Measurements from ENCODE around the gene DAAM2. TPM values are rescaled to one million over a fixed set of nuclear protein-coding genes. Genes with fewer than 3 reads are reported as not detected.
A peak's percentile ranks its signal among the peaks of the same experiment; 100 is the strongest.

The DAAM2 gene
- total RNA-seq, 4 donors from 2014 or later, result 3.7 to 55.9 (median 11.9) TPM

DNA sequence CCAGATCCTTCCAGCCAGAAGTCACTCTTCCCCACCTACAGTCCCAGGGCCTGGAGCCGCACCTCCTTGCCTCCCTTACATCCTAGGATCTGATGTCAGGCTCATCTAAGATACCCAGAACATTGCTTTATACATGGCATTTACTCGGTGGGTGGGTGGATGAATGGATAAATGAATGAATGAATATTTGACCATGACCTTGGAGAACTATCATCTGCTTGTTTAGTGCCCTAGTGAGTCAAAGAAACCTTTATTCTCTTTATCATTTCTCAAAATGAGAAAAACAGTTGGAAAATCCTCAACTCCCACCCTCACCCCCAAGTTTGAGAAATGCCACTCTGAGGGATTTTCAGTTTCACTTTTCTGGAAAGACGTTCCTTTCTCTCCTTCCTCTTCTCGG, 56.0 kb downstream of the DAAM2 start:
- H3K4me3 ChIP-seq, result no peak overlapping the region
- H3K27ac ChIP-seq, result peak overlapping the region in 1 of 4 donors; percentile 48
- no peak for DNase-seq
- H3K4me1 ChIP-seq, result peaks cover 0 to 84% (median 5%) of the 10 kb centered on the region in 3 donors
- intact Hi-C loops (cut with DNase I), result no loop called here
- TF ChIP-seq POLR2A (IDR thresholded peaks at IDR 0.05), result no peak
- TF ChIP-seq, protein P1, sequence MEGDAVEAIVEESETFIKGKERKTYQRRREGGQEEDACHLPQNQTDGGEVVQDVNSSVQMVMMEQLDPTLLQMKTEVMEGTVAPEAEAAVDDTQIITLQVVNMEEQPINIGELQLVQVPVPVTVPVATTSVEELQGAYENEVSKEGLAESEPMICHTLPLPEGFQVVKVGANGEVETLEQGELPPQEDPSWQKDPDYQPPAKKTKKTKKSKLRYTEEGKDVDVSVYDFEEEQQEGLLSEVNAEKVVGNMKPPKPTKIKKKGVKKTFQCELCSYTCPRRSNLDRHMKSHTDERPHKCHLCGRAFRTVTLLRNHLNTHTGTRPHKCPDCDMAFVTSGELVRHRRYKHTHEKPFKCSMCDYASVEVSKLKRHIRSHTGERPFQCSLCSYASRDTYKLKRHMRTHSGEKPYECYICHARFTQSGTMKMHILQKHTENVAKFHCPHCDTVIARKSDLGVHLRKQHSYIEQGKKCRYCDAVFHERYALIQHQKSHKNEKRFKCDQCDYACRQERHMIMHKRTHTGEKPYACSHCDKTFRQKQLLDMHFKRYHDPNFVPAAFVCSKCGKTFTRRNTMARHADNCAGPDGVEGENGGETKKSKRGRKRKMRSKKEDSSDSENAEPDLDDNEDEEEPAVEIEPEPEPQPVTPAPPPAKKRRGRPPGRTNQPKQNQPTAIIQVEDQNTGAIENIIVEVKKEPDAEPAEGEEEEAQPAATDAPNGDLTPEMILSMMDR (IDR thresholded peaks at IDR 0.05), result no peak
- no peaks in the 10 kb centered on the region for H3K9me3 ChIP-seq
- WGBS, 2 donors, result 46 to 68% methylated on average over 3 to 4 of the region's 4 CpGs
- no peaks in the 10 kb centered on the region for H3K27me3 ChIP-seq
- no peaks in the 10 kb centered on the region for H3K36me3 ChIP-seq

DNA sequence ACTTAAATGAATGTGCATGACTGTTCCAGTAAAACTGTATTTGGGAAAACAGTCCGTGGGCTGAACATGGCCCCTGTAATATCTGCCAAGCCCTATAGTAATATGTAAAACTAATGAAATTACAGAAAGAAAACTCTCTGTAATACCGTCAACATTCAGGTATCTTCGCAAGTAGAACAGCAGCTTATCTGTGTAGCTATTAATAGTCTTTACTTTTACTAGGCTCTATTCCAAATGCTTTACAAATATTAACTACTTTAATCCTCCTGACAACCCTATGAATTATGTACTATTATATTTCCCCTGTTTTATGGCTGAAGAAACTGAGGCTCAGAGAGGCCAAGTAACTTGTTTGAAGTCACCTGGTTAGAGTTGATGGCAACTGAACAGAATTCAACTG, 57.1 kb downstream of the DAAM2 start:
- intact Hi-C loops (cut with DNase I), result no loop called here
- H3K4me3 ChIP-seq, result no peak overlapping the region
- no peaks in the 10 kb centered on the region for H3K9me3 ChIP-seq
- 57 to 70% methylated on average over 3 of the region's 3 CpGs for WGBS, 2 donors
- H3K4me1 ChIP-seq, result peaks cover 0 to 84% (median 5%) of the 10 kb centered on the region in 3 donors
- no peaks in the 10 kb centered on the region for H3K27me3 ChIP-seq
- H3K27ac ChIP-seq, result peak overlapping the region in 3 of 4 donors; percentile 21 to 48 (median 48)
- no peaks in the 10 kb centered on the region for H3K36me3 ChIP-seq
- no peak for DNase-seq
- TF ChIP-seq, protein P1 (IDR thresholded peaks at IDR 0.05), result no peak
- TF ChIP-seq POLR2A (IDR thresholded peaks at IDR 0.05), result no peak

DNA sequence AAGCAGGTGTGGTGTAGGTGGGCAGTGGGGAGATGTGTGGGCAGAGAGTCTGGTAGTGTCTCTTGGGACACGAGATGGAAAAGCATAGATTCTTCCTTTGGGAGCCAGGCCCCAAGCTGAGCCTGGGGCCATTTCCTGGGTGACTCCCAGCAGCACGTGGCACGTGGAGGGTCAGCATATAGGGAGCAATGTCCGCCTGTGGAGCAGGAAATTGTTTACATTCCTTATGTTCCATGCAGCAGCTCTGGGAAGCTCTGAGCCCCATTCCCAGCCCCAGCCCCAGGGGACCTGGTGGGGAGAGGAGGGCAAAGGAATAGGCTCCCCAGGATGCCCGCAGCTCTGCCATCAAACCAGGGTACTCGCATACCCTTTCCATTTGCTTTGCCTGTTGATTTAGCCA, 57.6 kb downstream of the DAAM2 start:
- Histone ChIP-seq H3K36me3 (no peaks in the 10 kb centered on the region), H3K4me3 (no peak overlapping the region), H3K27ac (peak overlapping the region in 3 of 4 donors; percentile 46 to 48 (median 48)), H3K4me1 (peaks cover 0 to 85% (median 5%) of the 10 kb centered on the region in 3 donors), H3K9me3 (no peaks in the 10 kb centered on the region), H3K27me3 (no peaks in the 10 kb centered on the region)
- TF ChIP-seq, protein P1 (IDR thresholded peaks at IDR 0.05), result no peak
- TF ChIP-seq POLR2A (IDR thresholded peaks at IDR 0.05), result no peak
- intact Hi-C loops (cut with DNase I), result no loop called here
- WGBS, 2 donors, result 38 to 73% methylated on average over 4 to 5 of the region's 6 CpGs
- DNase-seq, result no peak

DNA sequence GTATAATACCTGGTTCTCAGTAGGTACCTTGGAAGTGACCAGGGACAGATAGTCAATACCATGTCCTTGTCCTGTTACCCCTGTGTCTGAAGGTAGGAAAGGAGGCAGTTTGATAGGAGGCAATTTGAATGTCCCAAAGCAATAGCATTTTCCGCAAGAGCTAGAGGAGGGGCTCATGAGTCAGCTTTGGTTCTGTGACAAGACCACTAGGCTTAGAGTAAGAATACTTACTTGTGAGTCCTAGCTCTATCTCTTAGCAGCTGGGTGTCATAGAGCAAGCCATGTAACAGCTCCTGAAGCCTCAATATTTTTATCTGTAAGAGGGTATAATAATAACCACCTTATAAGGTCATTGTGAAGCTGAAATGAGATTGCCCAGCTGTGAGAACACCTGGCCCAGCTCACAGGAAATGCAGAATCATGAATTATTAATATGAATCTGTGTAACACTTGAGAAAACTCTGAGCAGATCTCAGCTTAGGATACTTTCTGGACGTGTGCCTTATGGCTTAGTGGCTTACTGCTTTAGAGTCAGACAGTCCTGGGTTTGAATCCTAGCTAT, 58.6 kb downstream of the DAAM2 start:
- TF ChIP-seq, protein P1 (IDR thresholded peaks at IDR 0.05), result no peak
- TF ChIP-seq POLR2A (IDR thresholded peaks at IDR 0.05), result no peak
- Histone ChIP-seq H3K4me1 (peaks cover 0 to 85% (median 5%) of the 10 kb centered on the region in 3 donors), H3K4me3 (no peak overlapping the region), H3K36me3 (no peaks in the 10 kb centered on the region), H3K27me3 (no peaks in the 10 kb centered on the region), H3K9me3 (no peaks in the 10 kb centered on the region), H3K27ac (peak overlapping the region in 3 of 4 donors; percentile 46 to 48 (median 48))
- WGBS, 2 donors, result 54 to 58% methylated on average over 2 of the region's 2 CpGs
- no peak for DNase-seq
- intact Hi-C loops (cut with DNase I), result no loop called here

DNA sequence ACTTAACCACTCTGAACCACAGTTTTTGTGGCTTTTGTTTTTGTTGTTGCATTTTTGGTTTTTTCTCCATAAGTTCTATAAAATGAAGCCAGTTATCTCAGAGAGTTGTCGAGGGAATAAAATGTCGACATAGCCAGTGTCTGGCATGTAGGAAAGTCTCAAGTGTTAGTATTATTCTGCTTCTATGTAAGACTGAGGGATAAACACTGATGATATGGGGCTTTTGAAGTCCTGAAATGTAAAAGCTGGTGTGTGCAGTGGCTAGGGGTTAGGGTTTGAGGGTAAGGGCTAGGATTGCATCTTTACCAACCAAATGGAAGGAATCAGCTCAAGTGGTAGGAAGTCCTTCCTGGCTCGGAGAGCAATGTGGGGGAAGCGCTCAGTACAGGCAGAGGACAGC, 59.2 kb downstream of the DAAM2 start:
- no peaks in the 10 kb centered on the region for H3K27me3 ChIP-seq
- H3K4me1 ChIP-seq, result peaks cover 0 to 87% (median 5%) of the 10 kb centered on the region in 3 donors
- no peaks in the 10 kb centered on the region for H3K9me3 ChIP-seq
- peak overlapping the region in 2 of 4 donors; percentile 46 to 48 for H3K27ac ChIP-seq
- no peak for DNase-seq
- intact Hi-C loops (cut with DNase I), result no loop called here
- H3K4me3 ChIP-seq, result no peak overlapping the region
- no peaks in the 10 kb centered on the region for H3K36me3 ChIP-seq
- TF ChIP-seq, protein P1 (IDR thresholded peaks at IDR 0.05), result no peak
- no peak for TF ChIP-seq POLR2A (IDR thresholded peaks at IDR 0.05)
- 73 to 88% methylated on average over 4 of the region's 4 CpGs for WGBS, 2 donors

Measured in esophagus squamous epithelium (tissue), 5 donors.